GM18861 (cell line): ENCODE measurements around the gene CASR.

Experiments used
- ATAC-seq: cut with Tn5 transposase; IDR thresholded peaks from one replicate; pipeline ENCODE4 v1.9.1; 2021; ENCODE audit not compliant: unreplicated experiment

The CASR gene

GRCh38 chr3:122299872-122300460, 116.5 kb downstream of the CASR start:
- ATAC-seq, result no peak

- ATAC-seq, result no peak
These were observed 117.6 kb downstream of the CASR start for GRCh38 chr3:122301063-122301462.

GRCh38 chr3:122305818-122306621, 122.6 kb downstream of the CASR start:
- ATAC-seq, result no peak

GRCh38 chr3:122306622-122306953, 123.1 kb downstream of the CASR start:
- no peak for ATAC-seq

GRCh38 chr3:122307094-122307687, 123.7 kb downstream of the CASR start:
- no peak for ATAC-seq

GRCh38 chr3:122307976-122308375, 124.5 kb downstream of the CASR start:
- ATAC-seq, result no peak

GRCh38 chr3:122310361-122310760, 126.9 kb downstream of the CASR start:
- ATAC-seq, result no peak

GRCh38 chr3:122312826-122313225, 129.4 kb downstream of the CASR start:
- no peak for ATAC-seq

- ATAC-seq, result no peak
These were observed 129.8 kb downstream of the CASR start for GRCh38 chr3:122313281-122313680.

- ATAC-seq, result no peak
These were observed 130.9 kb downstream of the CASR start for GRCh38 chr3:122314228-122314876.

GRCh38 chr3:122315619-122316018, 132.2 kb downstream of the CASR start:
- no peak for ATAC-seq

- ATAC-seq, result no peak
These were observed 132.9 kb downstream of the CASR start for GRCh38 chr3:122316368-122316767.

- ATAC-seq, result no peak
These were observed 135.2 kb downstream of the CASR start for GRCh38 chr3:122318620-122319019.

- ATAC-seq, result no peak
These were observed 138.9 kb downstream of the CASR start for GRCh38 chr3:122322095-122323075.

- no peak for ATAC-seq
These were observed 141.4 kb downstream of the CASR start, which contains the start of gene CSTA for GRCh38 chr3:122324871-122325323. Gene CSTA (plus strand): TSS chr3:122325248. CDS start chr3:122325293, 45 bp downstream.

- no peak for ATAC-seq
These were observed 142.3 kb downstream of the CASR start for GRCh38 chr3:122325769-122326168.

GRCh38 chr3:122331886-122332285, 148.4 kb downstream of the CASR start:
- no peak for ATAC-seq

- ATAC-seq, result no peak
These were observed 149.1 kb downstream of the CASR start for GRCh38 chr3:122332551-122332950.
